SK-N-MC (cell line): ENCODE data around the gene ANXA10.

Source experiments
- EZH2 ChIP-seq: fragments of 200-600 bp; sonication (generic); IDR thresholded peaks from one replicate; pipeline ENCODE4 v1.6.1; 2017; ENCODE audit warnings: antibody characterized with exemption
- FOXP2 ChIP-seq: optimal IDR thresholded peaks from 2 replicates; pipeline ENCODE3; 2011; ENCODE audit warnings: mild to moderate bottlenecking, moderate library complexity; ENCODE audit not compliant: insufficient read depth; ENCODE audit errors: extremely low read length, control extremely low read depth
- POLR2AphosphoS5 ChIP-seq: IDR thresholded peaks from 2 replicates; pipeline ENCODE4 v1.6.1; 2012; ENCODE audit warnings: mild to moderate bottlenecking, low read depth, low read length, borderline replicate concordance

DNA sequence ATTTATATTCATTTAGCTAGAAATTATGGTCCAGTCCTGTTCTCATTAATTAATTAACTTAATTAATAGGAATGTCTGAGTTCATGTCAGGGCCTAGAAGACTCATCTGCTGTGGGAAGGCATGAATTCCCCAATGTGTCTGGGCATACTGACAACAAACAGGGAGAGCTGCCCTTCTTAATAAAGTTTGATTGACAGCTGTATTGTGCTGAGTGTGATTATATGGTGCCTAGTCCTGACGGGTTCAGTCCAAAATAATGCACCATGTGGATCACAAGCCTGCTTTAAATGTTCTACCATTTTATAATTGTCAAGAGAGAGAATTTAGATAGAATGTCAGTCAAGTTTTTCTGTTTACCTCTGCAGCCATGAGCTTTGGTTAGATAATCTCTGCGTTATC, 34.6 kb downstream of the ANXA10 start:
- TF ChIP-seq POLR2AphosphoS5 = no peak
- TF ChIP-seq EZH2 = no peak
- TF ChIP-seq FOXP2 = no peak
